NCI-H1436 (cell line): ENCODE measurements around the gene SERPINB1.
A peak's percentile ranks its signal among the peaks of the same experiment; 100 is the strongest.
"Not testable (repeated sequence)": the region's sequence is repeated elsewhere in the genome, so short reads cannot be mapped to it uniquely, and the experiment has no call there.

Source experiments
- DNase-seq: peaks from one replicate; lab custom pipeline; 2025; lab: John Stamatoyannopoulos, UW

Gene SERPINB1

DNA sequence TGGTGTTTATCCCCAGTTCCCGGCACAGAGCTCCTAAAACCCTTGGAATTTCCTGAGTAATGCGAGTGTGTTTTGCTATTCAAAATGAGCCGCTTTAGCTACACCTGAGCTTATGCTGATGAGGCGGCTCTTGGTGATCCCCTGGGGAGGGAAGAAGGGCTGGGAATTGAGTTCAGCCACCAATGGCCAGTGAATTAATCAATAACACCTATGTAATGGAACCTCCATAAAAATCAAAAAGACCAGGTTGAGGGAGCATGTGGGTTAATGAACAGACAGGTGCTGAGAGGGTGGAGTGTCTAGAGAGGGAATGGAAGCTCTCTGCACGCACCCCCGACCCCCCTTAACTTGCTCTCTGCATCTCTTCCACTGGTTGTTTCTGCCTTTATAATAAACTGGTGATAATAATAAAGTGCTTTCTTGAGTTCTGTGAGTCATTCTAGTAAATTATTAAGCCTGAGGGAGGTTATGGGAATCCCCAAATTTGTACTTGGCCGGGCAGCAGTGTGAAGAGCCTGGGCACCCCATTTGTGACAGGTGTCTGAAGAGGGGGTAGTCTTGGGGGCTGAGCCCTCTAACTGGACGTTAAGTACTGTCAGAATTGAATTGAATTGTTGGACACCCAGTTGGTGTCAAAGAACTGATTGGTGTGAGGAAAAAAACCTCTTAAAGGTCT, 24.6 kb upstream of the SERPINB1 start:
- DNase-seq: no peak

DNA sequence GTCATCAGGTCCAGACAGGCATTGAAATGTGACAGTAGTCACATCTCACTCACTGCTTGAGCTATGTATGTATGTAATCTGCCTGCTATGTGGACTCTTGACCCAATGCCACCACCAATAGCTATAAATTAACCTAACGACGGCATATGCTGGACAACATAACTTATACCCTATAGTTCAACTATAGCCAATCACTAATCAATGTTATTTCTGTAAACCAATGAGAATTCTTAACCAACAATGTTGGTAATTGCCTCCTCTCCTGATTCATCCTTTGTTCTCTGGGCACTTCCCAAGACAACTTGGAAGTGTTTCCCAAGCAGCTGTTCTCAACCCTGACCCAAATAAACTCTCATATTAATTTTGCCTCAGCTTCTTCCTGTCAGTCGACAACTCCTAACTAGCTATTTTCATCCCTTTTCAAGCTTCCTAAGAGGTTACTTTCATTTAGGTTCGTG, 24.1 kb upstream of the SERPINB1 start:
- no peak for DNase-seq

DNA sequence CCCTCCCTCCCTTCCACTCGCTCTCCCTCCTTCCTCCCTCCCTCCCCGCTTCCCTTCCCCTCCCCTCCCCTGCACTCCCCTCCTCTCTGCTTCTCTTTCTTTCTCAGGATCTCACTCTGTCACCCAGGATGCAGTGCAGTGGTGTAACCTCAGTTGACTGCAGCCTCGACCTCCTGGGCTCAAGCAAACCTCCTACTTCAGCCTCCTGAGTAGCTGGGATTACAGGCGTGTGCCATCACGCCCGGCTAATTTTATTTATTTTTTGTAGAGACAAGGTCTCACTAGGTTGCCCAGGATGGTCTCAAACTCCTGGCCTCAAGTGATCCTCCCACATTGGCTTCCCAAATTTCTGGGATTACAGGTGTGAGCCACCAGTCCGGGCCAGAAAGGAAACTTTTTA, 23.6 kb upstream of the SERPINB1 start:
- DNase-seq: no peak

DNA sequence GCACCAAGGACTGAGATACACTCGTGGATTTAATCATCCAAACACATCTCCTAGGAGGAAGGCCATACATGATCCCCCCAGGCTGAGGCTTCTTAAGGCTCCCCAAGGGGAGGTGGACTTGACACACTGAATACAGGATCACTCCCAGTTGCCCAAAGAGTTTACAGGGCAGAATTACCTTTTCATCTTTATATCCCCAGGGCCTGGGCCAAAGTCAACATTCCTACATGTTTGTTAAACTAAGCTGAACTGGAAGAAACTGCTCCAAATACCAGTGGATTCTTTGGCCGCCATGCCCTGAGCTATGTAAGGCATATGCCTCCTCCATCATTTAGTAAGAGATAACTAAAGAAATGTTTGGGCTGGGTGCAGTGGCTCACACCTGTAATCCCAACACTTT, 22.2 kb upstream of the SERPINB1 start:
- DNase-seq: no peak

DNA sequence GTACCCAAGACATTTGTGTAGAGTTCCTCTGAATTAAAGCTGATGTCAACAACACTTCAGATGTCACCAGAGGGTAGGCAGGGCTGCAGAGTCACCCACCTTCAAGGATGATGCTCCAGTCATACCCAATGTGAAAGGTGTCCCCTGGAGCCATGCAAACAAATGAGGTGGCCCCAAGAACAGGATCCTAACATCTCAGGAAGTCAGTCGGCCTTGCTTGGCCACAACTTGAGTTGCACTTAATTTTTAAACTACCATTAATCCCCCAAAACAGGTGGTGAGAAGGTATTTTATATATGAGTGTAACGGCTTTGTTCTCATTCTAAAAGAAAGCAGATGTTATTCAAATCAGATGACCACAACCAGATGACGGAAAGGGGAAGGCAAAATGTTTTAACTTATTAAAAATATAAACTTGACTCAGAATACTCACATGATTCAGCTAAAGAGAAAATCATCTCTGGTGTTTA, 21.1 kb upstream of the SERPINB1 start:
- no peak for DNase-seq

DNA sequence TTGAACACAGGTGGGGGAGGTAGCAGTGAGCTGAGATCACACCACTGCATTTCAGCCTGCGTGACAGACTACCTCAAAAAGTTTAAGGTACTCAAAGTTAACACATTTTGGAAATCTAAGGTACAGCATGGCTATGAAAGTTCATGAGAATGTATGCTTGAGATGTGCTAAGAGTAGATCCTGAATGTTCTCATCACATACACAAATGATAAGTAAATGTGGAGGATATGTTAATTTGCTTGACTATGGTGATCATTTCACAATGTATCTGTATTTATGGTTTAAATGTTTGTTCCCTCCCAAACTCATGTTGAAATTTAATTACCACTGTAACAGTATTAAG, 20.1 kb upstream of the SERPINB1 start:
- DNase-seq: no peak

DNA sequence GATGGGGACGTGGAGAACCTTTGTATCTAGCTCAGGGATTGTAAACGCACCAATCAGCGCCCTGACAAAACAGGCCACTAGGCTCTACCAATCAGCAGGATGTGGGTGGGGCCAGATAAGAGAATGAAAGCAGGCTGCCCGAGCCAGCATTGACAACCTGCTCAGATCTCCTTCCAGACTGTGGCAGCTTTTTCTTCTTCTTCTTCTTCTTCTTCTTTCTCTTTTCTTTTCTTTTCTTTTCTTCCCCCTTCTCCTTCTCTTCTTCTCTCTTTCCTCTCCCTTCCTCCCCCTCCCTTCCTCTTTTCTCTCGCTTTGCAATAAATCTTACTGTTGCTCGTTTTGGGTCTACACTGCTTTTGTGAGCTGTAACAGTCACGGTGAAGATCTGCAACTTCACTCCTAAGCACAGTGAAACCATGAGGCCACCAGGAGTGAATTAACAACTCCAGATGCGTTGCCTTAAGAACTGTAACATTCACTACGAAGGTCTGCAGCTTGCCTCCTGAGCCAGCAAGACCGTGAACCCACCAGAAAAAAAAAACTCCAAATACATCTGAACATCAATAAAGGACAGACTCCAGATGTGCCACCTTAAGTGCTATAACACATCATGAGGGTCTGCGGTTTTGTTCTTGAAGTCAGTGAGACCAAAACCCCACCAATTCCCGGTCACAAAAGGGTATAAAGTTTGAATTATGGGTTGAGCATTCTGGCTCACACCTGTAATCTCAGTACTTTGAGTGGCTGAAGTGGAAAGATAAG, 19.6 kb upstream of the SERPINB1 start:
- no peak for DNase-seq

DNA sequence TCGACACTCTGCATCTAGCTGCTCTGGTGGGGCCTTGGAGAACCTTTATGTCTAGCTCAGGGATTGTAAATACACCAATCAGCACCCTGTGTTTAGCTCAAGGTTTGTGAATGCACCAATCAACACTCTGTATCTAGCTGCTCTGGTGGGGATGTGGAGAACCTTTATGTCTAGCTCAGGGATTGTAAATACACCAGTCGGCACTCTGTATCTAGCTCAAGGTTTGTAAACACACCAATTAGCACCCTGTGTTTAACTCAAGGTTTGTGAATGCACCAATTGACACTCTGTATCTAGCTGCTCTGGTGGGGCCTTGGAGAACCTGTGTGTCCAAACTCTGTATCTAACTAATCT, 19.0 kb upstream of the SERPINB1 start:
- not testable (repeated sequence) for DNase-seq

DNA sequence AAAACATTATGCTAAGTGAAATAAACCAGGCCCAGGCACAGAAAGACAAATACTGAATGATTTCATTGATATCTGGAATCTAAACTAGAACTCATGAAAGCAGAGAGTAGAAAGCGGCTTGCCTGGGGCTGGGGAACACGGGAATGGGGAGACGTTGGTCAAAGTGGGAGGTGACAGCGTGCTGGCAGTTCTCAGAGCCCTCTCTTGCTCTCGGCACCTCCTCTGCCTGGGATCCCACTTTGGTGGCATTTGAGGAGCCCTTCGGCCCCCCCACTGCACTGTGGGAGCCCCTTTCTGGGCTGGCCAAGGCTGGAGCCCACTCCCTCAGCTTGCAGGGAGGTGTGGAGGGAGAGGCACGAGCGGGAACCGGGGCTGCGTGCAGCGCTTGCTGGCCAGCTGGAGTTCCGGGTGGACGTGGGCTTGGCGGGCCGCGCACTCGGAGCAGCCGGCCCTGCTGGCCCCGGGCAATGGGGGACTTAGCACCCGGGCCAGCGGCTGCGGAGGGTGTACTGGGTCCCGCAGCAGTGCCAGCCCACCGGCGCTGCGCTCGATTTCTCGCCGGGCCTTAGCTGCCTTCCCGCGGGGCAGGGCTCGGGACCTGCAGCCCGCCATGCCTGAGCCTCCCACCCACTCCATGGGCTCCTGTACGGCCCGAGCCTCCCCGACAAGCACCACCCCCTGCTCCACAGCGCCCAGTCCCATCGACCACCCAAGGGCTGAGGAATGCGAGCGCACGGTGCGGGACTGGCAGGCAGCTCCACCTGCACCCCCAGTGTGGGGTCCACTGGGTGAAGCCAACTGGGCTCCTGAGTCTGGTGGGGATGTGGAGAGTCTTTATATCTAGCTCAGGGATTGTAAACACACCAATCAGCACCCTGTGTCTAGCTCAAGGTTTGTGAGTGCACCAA, 18.4 kb upstream of the SERPINB1 start:
- DNase-seq: not testable (repeated sequence)

DNA sequence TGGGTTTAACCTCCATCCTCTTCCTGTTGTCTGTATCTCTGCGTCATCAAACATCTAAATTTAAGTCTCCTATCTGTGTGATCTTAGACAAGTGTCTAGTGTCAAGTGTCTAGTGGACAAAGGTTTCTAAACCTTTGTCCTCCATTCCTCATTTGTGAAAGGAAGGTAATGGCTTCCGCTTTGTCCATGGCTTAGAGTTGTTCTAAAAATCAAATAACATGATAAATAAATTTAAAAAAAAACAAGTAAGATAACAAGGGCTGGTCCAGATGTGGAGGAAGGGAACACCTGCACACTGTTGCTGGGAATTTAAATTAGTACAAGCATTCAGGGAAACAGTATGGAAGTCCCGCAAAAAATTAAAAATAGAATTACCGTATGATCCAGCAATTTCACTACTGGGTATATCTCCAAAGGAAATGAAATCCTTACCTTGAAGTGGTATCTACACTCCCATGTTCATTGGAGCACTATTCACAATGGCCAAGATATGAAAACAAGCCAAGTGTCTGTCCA, 17.6 kb upstream of the SERPINB1 start:
- DNase-seq: no peak

DNA sequence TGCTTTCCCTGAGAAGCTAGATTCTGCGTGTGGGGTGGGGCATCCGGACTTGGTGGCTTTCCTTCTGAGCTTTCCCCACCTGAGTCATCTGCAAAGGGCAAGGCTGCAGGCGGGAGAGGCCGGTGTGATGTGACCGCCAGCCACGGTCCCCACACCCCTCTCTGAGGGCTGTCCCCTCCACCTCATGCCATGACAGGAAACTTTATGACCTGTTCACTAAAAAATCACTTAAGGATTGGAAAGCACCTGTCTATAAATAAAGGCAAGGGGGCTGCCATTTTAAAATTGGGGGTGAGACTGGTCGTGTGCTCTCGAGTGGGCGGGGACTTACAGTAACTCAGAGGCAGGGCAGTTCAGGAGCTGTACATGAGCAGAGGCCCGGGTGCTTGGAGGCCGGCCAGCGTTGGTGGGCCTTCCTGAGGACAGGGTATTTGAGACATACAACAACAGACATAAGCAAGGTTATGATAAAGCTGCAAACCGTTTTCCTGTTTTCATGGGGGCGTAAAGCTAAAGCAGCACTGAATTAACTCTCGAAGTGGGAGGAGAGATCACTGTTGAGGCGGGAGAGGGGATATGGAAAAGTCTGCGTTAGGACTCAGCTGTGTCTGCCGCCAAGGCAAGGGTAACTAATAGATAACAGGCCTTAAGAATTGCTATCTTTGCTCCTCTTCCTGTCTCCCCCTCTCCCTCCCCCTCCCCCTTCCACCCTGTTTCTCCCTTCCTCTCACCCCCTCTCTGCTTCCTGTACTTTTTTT, 16.1 kb upstream of the SERPINB1 start:
- DNase-seq: peak; percentile 40

DNA sequence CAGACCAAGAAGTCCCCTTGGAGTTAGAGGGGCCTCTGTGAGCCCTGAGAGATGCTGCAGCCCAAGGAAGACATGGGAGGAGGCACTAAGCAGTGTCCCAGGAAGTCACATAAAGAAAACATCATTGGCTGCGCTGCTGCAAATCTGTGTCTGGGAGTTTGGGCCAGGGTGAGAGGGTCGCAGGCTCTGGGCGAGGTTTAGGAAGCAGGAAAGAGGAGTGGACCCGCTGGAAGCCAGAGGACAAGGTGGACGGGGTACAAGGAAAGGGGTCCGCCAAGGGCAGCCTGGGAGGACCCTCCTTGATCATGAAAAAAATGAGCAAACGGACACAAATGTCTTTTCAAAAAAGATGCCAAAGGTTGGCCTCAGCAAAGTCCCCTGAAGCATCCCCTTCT, 15.5 kb upstream of the SERPINB1 start:
- DNase-seq: no peak

DNA sequence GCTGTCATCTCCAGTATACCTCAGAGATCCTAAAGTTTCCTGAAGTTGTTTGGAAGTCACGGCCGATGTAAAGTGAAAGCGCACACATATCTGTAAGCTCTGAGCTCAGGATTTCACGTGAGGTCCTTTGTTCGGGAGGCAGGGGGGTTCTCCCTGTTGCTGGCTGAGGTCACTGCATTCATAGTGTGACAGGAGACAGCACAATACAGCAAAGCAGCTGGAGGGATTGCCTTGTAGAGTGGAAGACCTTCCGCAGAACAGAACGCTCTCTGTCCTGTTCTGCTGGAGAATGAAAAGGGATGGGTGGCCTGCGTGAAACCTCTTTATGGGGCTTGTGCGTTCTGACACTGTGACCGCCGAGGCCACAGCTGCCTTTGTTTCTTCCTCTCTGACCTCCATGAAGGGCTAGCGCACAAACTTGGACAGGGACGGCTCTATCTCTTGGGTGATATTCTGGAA, 13.4 kb upstream of the SERPINB1 start:
- DNase-seq: no peak

DNA sequence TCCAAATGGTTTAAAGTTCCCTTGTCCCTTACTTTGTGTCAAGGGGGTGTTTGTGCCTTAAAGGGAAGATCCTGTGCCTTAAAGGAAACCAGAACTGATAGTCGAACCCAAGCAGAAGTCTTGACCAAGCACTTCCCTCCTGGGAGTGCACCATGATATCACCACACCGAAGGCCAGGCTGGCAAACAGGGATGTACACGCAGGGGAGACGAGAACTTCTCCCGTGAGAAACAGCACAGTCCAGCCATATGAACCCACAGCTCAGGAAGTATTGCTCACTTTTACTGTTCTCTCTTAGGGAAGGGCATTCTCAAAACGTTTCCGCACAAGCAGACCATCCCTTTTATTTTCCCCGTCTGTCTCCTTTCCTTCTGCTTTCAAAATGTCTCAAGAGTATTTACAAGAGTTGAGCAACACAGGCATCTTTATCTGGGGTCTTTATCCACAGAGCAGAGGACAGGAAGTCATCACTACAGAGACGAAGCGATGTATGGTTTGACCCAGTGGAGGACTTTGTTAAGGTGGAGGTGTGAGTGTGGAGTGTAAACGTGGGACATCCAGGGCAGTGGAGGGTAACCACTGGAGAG, 12.8 kb upstream of the SERPINB1 start:
- no peak for DNase-seq

DNA sequence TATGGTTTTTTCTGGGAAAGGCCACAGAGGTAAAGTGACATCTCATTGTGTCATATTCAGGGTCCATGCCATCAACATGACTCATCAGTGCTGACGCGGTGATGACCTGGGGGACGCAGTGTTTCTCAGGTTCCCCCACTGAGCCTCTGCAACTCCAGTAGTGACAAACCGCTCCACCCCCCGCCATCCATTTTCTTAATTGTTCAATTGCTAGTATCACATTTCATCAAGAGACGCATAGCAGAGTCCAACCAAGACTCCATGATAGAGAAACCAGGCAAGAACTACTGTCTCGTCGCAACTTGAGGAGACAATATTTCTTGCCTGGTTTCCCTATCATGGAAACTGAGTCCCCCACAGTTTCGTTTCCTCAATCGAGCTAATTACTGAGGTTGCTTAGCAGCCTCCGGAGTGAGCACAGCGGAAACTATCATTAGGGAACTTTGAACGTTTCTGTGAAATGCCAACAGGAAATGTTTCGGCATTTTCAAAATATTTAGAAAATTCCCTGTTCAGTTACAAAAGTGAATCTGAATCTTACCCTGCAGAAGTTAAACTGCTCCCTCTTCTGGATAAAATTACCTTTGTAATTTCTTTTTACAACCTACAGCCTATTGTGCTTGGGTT, 12.2 kb upstream of the SERPINB1 start:
- peak; percentile 60 for DNase-seq

DNA sequence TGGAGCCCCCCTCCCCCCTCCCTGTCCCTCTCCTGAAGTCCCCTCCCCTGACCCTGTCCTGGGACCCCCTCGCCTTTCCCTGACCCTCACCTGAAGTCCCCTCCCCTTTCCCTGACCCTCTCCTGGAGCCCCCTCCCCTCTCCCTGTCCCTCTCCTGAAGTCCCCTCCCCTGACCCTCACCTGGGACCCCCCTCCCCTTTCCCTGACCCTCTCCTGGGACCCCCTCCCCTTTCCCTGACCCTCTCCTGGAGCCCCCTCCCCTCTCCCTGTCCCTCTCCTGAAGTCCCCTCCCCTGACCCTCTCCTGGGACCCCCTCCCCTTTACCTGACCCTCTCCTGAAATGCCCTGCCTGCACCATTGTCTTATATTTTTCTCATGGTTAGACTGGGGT, 11.7 kb upstream of the SERPINB1 start:
- DNase-seq: not testable (repeated sequence)

DNA sequence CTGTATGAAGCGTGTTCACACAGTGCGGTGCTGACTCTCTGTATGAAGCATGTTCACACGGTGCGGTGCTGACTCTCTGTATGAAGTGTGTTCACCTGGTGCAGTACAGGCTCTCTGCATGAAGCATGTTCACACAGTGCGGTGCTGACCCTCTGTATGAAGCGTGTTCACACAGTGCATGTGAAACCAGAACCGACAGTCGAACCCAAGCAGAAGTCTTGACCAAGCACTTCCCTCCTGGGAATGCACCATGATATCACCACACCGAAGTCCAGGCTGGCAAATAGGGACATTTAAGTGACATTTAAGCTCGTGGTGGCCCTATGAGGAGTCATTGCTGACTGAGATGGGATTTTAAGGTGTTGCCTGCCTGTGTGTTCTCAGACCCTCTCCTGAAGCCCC, 11.3 kb upstream of the SERPINB1 start:
- no peak for DNase-seq

DNA sequence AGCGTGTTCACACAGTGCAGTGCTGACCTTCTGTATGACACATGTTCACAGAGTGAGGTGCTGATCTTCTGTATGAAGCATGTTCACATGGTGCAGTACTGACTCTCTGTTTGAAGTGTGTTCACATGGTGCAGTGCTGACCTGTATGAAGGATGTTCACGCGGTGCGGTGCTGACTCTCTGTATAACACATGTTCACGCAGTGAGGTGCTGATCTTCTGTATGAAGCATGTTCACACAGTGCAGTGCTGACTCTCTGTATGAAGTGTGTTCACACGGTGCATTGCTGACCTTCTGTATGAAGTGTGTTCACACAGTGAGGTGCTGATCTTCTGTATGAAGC, 10.8 kb upstream of the SERPINB1 start:
- no peak for DNase-seq

DNA sequence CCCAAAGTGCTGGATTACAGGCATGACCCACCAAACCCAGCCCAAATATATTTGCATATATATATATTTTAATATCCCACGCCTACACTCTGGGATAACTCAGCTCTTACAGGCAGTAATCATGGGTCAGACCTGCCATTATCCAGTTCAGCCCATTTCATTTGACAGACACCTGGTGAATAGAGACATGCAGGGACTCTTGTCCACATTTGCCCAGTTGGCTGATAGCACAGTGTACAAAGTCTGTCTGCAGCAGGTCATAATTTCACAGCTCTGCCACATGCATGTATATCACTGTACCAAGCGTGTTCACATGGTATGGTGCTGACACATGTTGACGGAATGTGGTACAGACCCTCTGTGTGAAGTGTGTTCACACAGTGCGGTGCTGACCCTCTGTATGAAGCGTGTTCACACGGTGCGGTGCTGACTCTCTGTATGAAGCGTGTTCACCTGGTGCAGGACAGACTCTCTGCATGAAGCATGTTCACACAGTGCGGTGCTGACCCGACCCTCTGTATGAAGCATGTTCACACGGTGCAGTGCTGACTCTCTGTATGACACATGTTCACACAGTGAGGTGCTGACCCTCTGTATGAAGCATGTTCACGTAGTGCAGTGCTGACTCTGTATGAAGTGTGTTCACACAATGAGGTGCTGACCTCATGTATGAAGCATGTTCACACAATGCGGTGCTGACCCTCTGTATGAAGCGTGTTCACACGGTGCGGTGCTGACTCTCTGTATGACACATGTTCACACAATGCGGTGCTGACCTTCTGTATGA, 10.3 kb upstream of the SERPINB1 start:
- DNase-seq: no peak

DNA sequence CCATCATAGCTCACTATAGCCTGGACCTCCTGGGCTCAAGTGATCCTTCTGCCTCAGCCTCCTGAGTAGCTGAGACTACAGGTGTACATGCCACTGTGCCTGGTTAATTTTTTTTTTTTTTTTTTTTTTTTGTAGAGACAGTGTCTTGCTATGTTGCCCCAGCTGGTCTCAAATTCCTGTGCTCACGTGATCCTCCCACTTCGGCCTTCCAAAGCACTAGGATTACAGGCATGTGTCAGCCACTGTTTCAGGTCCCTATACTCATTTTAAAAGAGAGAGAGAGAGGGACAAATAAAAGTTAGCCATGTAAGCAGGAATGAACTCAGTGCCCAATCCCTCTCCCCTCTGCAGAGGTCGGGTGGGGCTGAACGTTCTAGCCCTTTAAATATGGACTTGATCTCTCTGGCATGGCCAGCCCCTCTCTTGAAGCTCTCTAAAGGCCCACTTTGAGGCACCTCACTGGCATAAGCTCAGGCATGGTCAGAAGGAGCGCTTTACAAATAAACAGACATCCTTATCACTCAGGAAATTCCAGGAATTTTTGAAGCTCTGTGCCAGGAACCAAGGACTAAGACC, 9.0 kb upstream of the SERPINB1 start:
- no peak for DNase-seq
